GM12865 (cell line): ENCODE results near the gene UNC13B.
A peak's percentile ranks its signal among the peaks of the same experiment; 100 is the strongest.
"Not testable (repeated sequence)": the region's sequence is repeated elsewhere in the genome, so short reads cannot be mapped to it uniquely, and the experiment has no call there.

Experiments used
- DNase-seq: peaks from one replicate; pipeline ENCODE4 v3.0.0; 2010; ENCODE audit warnings: low read depth
- H3K4me3 ChIP-seq: 2 replicates; pipeline ENCODE4 v1.5.1; 2011; ENCODE audit warnings: mild to moderate bottlenecking, low read depth, low read length, control low read depth
- CTCF ChIP-seq: IDR thresholded peaks from 2 replicates; pipeline ENCODE4 v1.5.1; 2011; ENCODE audit warnings: low read length, control low read depth, low read depth, inconsistent platforms; ENCODE audit not compliant: insufficient read depth; ENCODE audit errors: missing control alignments

The UNC13B gene

GRCh38 chr9:35152926-35153325 lies 8.9 kb upstream of the UNC13B start:
- no peak for TF ChIP-seq CTCF
- no peak for DNase-seq

GRCh38 chr9:35156781-35157180 lies 5.0 kb upstream of the UNC13B start:
- TF ChIP-seq CTCF: no peak
- H3K4me3 ChIP-seq: no peak overlapping the region
- DNase-seq: no peak

More at GRCh38 chr9:35152926-35153325, 8.9 kb upstream of the UNC13B start:
- H3K4me3 ChIP-seq: no peak overlapping the region

GRCh38 chr9:35157836-35158235 lies 4.0 kb upstream of the UNC13B start:
- not testable (repeated sequence) for H3K4me3 ChIP-seq
- peak; percentile 61 for DNase-seq

GRCh38 chr9:35158501-35159280 lies 3.1 kb upstream of the UNC13B start:
- no peak for TF ChIP-seq CTCF
- H3K4me3 ChIP-seq: no peak overlapping the region
- peak; percentile 83 for DNase-seq

- DNase-seq: no peak
- TF ChIP-seq CTCF: no peak
- H3K4me3 ChIP-seq: peak overlapping the region; percentile 69
Measured at GRCh38 chr9:35162605-35163315, 951 bp downstream of the UNC13B start.

- TF ChIP-seq CTCF: no peak
- H3K4me3 ChIP-seq: no peak overlapping the region
- no peak for DNase-seq
Measured at GRCh38 chr9:35163413-35163812, 1.6 kb downstream of the UNC13B start.

- peak; percentile 18 for DNase-seq
- no peak overlapping the region for H3K4me3 ChIP-seq
- TF ChIP-seq CTCF: no peak
Measured at GRCh38 chr9:35164711-35165110, 2.9 kb downstream of the UNC13B start.

GRCh38 chr9:35167429-35167828 lies 5.6 kb downstream of the UNC13B start:
- H3K4me3 ChIP-seq, DNase-seq: not testable (repeated sequence)
